RWPE1 (cell line): ENCODE results near the gene CYP3A5.

Source experiments
- CTCF ChIA-PET: fragments of 350-600 bp; sonication (Branson Sonifier 250); formaldehyde crosslinking; extraction: SDS; loops from one replicate; lab custom pipeline; 2021; lab: Yijun Ruan, JAX
- POLR2A ChIA-PET: fragments of 400-600 bp; formaldehyde crosslinking; extraction: SDS; loops from one replicate; lab custom pipeline; 2020; ENCODE audit warnings: antibody characterized with exemption; ENCODE audit not compliant: low non-redundant PET; lab: Yijun Ruan, JAX
- DNase-seq: peaks from one replicate; pipeline ENCODE4 v3.0.0; 2012; ENCODE audit warnings: low spot score
- H3K27ac ChIP-seq: fragments of 450-650 bp; 2 replicates; pipeline ENCODE4 v1.5.1; 2017
- CTCF ChIP-seq: fragments of 450-650 bp; conservative IDR thresholded peaks from 2 replicates; pipeline ENCODE4 v1.5.1; 2017; ENCODE audit warnings: low read depth, mild to moderate bottlenecking

CYP3A5 gene

GRCh38 chr7:99601656-99602310, 78.0 kb downstream of the CYP3A5 start:
- no peak for DNase-seq
- TF ChIP-seq CTCF, result no peak
- H3K27ac ChIP-seq, result no peak overlapping the region
- POLR2A ChIA-PET, result no interaction called here
- CTCF ChIA-PET, result no interaction called here

- H3K27ac ChIP-seq, result no peak overlapping the region
- POLR2A ChIA-PET, result no interaction called here
- TF ChIP-seq CTCF, result no peak
- no peak for DNase-seq
- CTCF ChIA-PET, result no interaction called here
These were observed 80.0 kb downstream of the CYP3A5 start for GRCh38 chr7:99599836-99600235.
